Thyroid gland (tissue), 4 donors: ENCODE measurements around the gene ENTHD1. TPM values are rescaled to one million over a fixed set of nuclear protein-coding genes. Genes with fewer than 3 reads are reported as not detected.

Experiments
- DNase-seq, 2 donors: peaks; one replicate each; pipeline ENCODE4 v3.0.0-alpha.2; 2019
- H3K27ac ChIP-seq, 3 donors: fragments of 200-600 bp; sonication (generic); 1 replicate in 2 of 3; 2 replicates in 1 of 3; pipeline ENCODE4 v1.5.1; 2016 to 2019; ENCODE audit warnings: mild to moderate bottlenecking in 1 of 3, moderate library complexity in 1 of 3
- H3K27me3 ChIP-seq: fragments of 200-600 bp; sonication (generic); one replicate; pipeline ENCODE4 v1.5.1; 2019
- H3K36me3 ChIP-seq, 2 donors: fragments of 200-600 bp; sonication (generic); one replicate each; pipeline ENCODE4 v1.5.1; 2016 to 2019
- H3K4me1 ChIP-seq, 2 donors: fragments of 200-600 bp; sonication (generic); one replicate each; pipeline ENCODE4 v1.5.1; 2017 to 2019
- H3K4me3 ChIP-seq, 3 donors: fragments of 200-600 bp; sonication (generic); replicated peaks in 1 of 3; 1 replicate in 2 of 3; 2 replicates in 1 of 3; pipeline ENCODE4 v1.5.1; 2016; ENCODE audit warnings: mild to moderate bottlenecking in 1 of 3
- H3K9me3 ChIP-seq: fragments of 200-600 bp; sonication (generic); one replicate; pipeline ENCODE4 v1.5.1; 2017
- CTCF ChIP-seq, 6 experiments: fragments of 200-600 bp in 3 of 6; fragments of 450-650 bp in 3 of 6; sonication (generic) in 3 of 6; IDR thresholded peaks; one replicate each; pipeline ENCODE4 v1.5.1; 2016 to 2019; ENCODE audit warnings: antibody characterized with exemption in 6 of 6, mild to moderate bottlenecking in 2 of 6, inconsistent platforms in 1 of 6, moderate library complexity in 1 of 6
- POLR2A ChIP-seq, 2 donors: fragments of 450-650 bp; IDR thresholded peaks; one replicate each; pipeline ENCODE4 v1.6.1; 2017; ENCODE audit warnings: antibody characterized with exemption in 2 of 2, mild to moderate bottlenecking in 2 of 2, moderate library complexity in 1 of 2
- WGBS, 2 donors: methylation state at CpG; one replicate each; pipeline ENCODE4 v1.1.5; 2017; 5-methylcytosine and 5-hydroxymethylcytosine counted together
- intact Hi-C: fragments of 100-400 bp; cut with DNase I; formaldehyde crosslinking; loops from one replicate; pipeline ENCODE4 v1.15.1; 2023
- total RNA-seq, 4 donors: library from RNA; depleted of rRNA; stranded (reverse); fragments of >200 nt; gene quantifications; one replicate each; pipeline ENCODE4 v1.2.3, GENCODE V29; 2016

ENTHD1 gene
- total RNA-seq, 4 donors from 2014 or later: 1.3 TPM; not detected in 3

GRCh38 chr22:39901565-39902146 lies 8.1 kb upstream of the ENTHD1 start:
- DNase-seq: no peak
- Histone ChIP-seq H3K4me3 (no peak overlapping the region), H3K9me3 (no peaks in the 10 kb centered on the region), H3K27ac (no peak overlapping the region), H3K4me1 (peaks cover 0 to 16% of the 10 kb centered on the region in 2 donors), H3K36me3 (no peaks in the 10 kb centered on the region), H3K27me3 (no peaks in the 10 kb centered on the region)
- WGBS, 2 donors: 82 to 89% methylated on average over 8 of the region's 8 CpGs
- intact Hi-C loops: no loop called here
- TF ChIP-seq POLR2A (IDR thresholded peaks at IDR 0.05) (no peak), CTCF (IDR thresholded peaks at IDR 0.05) (no peak)

DNA sequence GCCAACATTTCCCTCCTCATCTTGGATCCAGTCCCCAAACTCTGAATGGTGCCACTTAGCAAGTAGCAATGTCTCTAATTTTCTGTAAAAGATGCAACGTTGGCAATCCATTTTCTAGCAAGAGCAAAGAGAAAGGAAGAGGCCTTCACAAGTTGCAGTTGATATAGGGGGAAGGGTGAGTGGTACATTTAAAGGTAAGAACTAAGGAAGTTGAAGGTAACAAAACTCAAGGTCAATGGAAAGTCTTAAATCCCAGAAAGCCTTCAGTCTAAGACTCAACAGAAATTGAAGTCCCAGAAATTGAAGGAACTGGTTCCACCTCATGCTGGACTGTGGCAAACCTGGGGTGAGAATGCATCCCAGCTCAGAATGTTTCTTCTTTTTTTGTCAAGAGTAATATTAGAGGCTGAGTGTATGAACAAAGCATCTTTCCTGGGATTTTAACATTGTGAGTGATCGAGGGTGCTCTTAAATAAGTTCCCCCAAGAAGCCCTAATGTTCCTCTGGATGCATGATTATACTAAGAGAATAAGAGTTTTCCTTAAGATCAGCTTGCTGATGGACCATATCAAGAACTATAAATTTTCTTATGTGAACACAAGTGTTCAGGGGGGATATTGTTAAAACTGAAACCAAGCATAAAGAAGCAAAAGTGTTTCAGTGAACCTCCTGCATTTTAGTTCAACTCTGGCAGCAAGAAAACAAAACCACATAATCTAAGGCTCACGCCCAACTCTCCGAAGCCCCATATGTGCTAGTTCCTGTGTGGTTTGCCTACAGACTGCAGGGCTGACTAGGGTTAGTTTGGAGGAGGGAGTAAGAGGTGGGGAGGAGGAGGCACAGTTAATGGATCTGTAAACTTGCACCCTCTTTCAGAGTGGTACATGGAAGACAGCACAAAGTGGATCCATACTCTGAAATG lies 7.0 kb upstream of the ENTHD1 start, which contains the start of gene GRAP2:
Gene GRAP2 (plus strand): TSS at position 779 of the 922 bp plus-strand sequence. CDS start 46,023 bp downstream, outside the sequence.
- H3K36me3 ChIP-seq: no peaks in the 10 kb centered on the region
- intact Hi-C loops: no loop called here
- 66 to 79% methylated on average over 4 of the region's 4 CpGs for WGBS, 2 donors

DNA sequence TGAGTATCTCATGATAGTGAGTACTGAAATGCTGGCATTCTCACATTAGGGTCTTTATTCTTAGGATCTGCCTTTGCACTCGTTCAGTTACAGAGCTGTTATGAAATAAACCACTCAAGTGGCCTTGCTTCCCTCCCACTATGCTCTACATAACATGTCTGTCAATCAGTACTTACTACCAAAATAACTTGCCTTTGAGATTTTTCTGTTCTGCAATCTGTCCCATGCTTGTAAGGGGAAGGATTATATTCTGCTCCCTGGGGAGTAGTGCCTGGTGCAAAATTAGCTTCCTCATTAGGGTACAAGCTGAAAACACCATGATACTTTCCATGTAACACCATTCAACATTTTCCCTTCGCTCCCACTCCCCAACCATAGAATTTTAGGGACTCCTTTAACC lies 5.4 kb upstream of the ENTHD1 start:
- Histone ChIP-seq H3K4me3 (no peak overlapping the region), H3K4me1 (peaks cover 0 to 16% of the 10 kb centered on the region in 2 donors), H3K27me3 (no peaks in the 10 kb centered on the region), H3K27ac (peak overlapping the region; percentile 10 to 54 (median 32)), H3K36me3 (no peaks in the 10 kb centered on the region), H3K9me3 (no peaks in the 10 kb centered on the region)
- intact Hi-C loops: no loop called here
- 44 to 50% methylated on average over 2 of the region's 2 CpGs for WGBS, 2 donors
- TF ChIP-seq POLR2A (IDR thresholded peaks at IDR 0.05) (no peak), CTCF (IDR thresholded peaks at IDR 0.05) (no peak)
- no peak for DNase-seq

More for the DNA sequence above, 7.0 kb upstream of the ENTHD1 start, which contains the start of gene GRAP2:
- Histone ChIP-seq H3K27me3 (no peaks in the 10 kb centered on the region), H3K9me3 (no peaks in the 10 kb centered on the region), H3K4me3 (no peak within 1 kb of the TSS), H3K4me1 (peaks cover 0 to 16% of the 10 kb centered on the region in 2 donors), H3K27ac (no peak within 1 kb of the TSS)
- DNase-seq: no peak
- TF ChIP-seq CTCF (IDR thresholded peaks at IDR 0.05): no peak
- TF ChIP-seq POLR2A (IDR thresholded peaks at IDR 0.05): no peak

GRCh38 chr22:39897841-39898240 lies 4.3 kb upstream of the ENTHD1 start:
- H3K36me3 ChIP-seq: no peaks in the 10 kb centered on the region
- no peak for DNase-seq
- TF ChIP-seq POLR2A (IDR thresholded peaks at IDR 0.05): no peak
- TF ChIP-seq CTCF (IDR thresholded peaks at IDR 0.05): no peak
- no peaks in the 10 kb centered on the region for H3K27me3 ChIP-seq
- peaks cover 0 to 16% of the 10 kb centered on the region in 2 donors for H3K4me1 ChIP-seq
- intact Hi-C loops: no loop called here
- H3K4me3 ChIP-seq: no peak overlapping the region
- WGBS, 2 donors: 93 to 97% methylated on average over 3 of the region's 3 CpGs
- no peaks in the 10 kb centered on the region for H3K9me3 ChIP-seq
- H3K27ac ChIP-seq: no peak overlapping the region
